ENCODE results near the gene CD209. TPM values are rescaled to one million over a fixed set of nuclear protein-coding genes. Genes with fewer than 3 reads are reported as not detected.
A peak's percentile ranks its signal among the peaks of the same experiment; 100 is the strongest.

Gene CD209
- total and polyA plus RNA-seq, 5 experiments from 2014 or later: 0.11 to 0.26 TPM; not detected in 3

GRCh38 chr19:7710616-7711015 lies 36.7 kb downstream of the CD209 start:
- POLR2A ChIA-PET: interaction anchor here (1.1 to 1.4 kb wide), 2 partner anchors 11 to 30 kb away, joined by 4 read pairs; partner anchors contain the start of gene TRAPPC5

DNA sequence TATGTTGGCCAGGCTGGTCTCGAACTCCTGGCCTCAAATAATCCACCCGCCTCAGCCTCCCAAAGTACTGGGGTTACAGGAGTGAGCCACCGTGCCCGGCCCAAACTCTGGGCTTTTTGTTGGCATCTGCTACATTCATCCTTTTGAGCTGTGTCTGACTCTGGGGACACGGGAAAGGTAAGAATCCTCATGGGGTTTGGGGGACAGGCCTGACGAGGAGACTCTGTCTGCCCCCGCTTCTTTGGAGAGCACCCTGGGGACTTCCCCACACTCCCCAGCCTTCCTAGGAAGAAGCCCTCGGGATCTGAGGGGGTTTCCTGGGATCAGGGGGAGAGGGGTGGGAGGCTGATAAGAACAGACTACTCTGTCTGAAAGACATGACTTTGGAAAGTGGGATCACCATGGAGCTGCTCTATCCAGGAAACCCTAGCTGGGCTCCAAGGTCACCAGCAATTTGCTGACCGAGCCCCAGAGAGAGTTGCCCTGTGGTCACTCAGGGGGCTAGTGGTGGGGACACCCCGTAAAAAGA lies 37.3 kb downstream of the CD209 start:
- DNase-seq (no peak), ATAC-seq (no peak)
- Mint-ChIP-seq H3K36me3 (no peaks in the 10 kb centered on the region), H3K27ac (peak overlapping the region in 5 of 10 donors; percentile 6 to 69 (median 68)), H3K4me1 (peaks cover 19 to 51% (median 48%) of the 10 kb centered on the region in 4 donors), H3K27me3 (no peaks in the 10 kb centered on the region), H3K4me3 (no peak overlapping the region), H3K9me3 (no peaks in the 10 kb centered on the region)
- POLR2A ChIA-PET: interaction anchor here (1.1 to 1.4 kb wide), 2 partner anchors 12 to 29 kb away, joined by 4 read pairs; partner anchors contain the start of gene TRAPPC5

More at GRCh38 chr19:7710616-7711015, 36.7 kb downstream of the CD209 start:
- H3K9me3 Mint-ChIP-seq: no peaks in the 10 kb centered on the region
- H3K4me1 Mint-ChIP-seq: peaks cover 18 to 50% (median 42%) of the 10 kb centered on the region in 4 donors
- no peak for DNase-seq
- ATAC-seq: no peak
- no peak overlapping the region for H3K4me3 Mint-ChIP-seq
- H3K36me3 Mint-ChIP-seq: no peaks in the 10 kb centered on the region
- peak overlapping the region in 7 of 10 donors; percentile 6 to 89 (median 68) for H3K27ac Mint-ChIP-seq
- no peaks in the 10 kb centered on the region for H3K27me3 Mint-ChIP-seq

- POLR2A ChIA-PET: interaction anchor here (0.8 to 2.9 kb wide), 6 partner anchors 8 to 78 kb away, joined by 3 to 29 read pairs (median 7); partner anchors contain the start of genes PET100, RETN, TRAPPC5 and XAB2
- ATAC-seq: no peak
- H3K27me3 Mint-ChIP-seq: no peaks in the 10 kb centered on the region
- H3K4me3 Mint-ChIP-seq: peak overlapping the region; percentile 22 to 91 (median 80)
- peak overlapping the region; percentile 96 to 99 (median 98) for H3K27ac Mint-ChIP-seq
- H3K36me3 Mint-ChIP-seq: no peaks in the 10 kb centered on the region
- no peak for DNase-seq
- H3K9me3 Mint-ChIP-seq: no peaks in the 10 kb centered on the region
- H3K4me1 Mint-ChIP-seq: peaks cover 30 to 77% (median 69%) of the 10 kb centered on the region in 4 donors
These were observed 40.3 kb downstream of the CD209 start for GRCh38 chr19:7706955-7707456.

GRCh38 chr19:7706188-7706954 lies 41.0 kb downstream of the CD209 start:
- Mint-ChIP-seq H3K27ac (peak overlapping the region; percentile 96 to 99 (median 98)), H3K9me3 (no peaks in the 10 kb centered on the region), H3K4me1 (peaks cover 30 to 77% (median 72%) of the 10 kb centered on the region in 4 donors), H3K27me3 (no peaks in the 10 kb centered on the region), H3K36me3 (no peaks in the 10 kb centered on the region), H3K4me3 (peak overlapping the region; percentile 74 to 91 (median 80))
- POLR2A ChIA-PET: interaction anchor here (0.7 to 2.9 kb wide), 13 partner anchors 8 to 352 kb away, joined by 3 to 29 read pairs (median 5); partner anchors contain the start of genes PET100, RETN, TRAPPC5 and XAB2
- DNase-seq (no peak), ATAC-seq (no peak)

GRCh38 chr19:7705387-7706187 lies 41.7 kb downstream of the CD209 start:
- Mint-ChIP-seq H3K27ac (peak overlapping the region; percentile 96 to 99 (median 98)), H3K27me3 (no peaks in the 10 kb centered on the region), H3K9me3 (no peaks in the 10 kb centered on the region), H3K4me1 (peaks cover 28 to 73% (median 70%) of the 10 kb centered on the region in 4 donors), H3K4me3 (peak overlapping the region; percentile 74 to 91 (median 80)), H3K36me3 (no peaks in the 10 kb centered on the region)
- POLR2A ChIA-PET: interaction anchor here (0.6 to 2.9 kb wide), 14 partner anchors 9 to 351 kb away, joined by 3 to 29 read pairs (median 6); partner anchors contain the start of genes SNAPC2 and TRAPPC5
- peak; percentile 48 to 90 (median 77) for DNase-seq
- peak; percentile 95 to 99 for ATAC-seq

DNA sequence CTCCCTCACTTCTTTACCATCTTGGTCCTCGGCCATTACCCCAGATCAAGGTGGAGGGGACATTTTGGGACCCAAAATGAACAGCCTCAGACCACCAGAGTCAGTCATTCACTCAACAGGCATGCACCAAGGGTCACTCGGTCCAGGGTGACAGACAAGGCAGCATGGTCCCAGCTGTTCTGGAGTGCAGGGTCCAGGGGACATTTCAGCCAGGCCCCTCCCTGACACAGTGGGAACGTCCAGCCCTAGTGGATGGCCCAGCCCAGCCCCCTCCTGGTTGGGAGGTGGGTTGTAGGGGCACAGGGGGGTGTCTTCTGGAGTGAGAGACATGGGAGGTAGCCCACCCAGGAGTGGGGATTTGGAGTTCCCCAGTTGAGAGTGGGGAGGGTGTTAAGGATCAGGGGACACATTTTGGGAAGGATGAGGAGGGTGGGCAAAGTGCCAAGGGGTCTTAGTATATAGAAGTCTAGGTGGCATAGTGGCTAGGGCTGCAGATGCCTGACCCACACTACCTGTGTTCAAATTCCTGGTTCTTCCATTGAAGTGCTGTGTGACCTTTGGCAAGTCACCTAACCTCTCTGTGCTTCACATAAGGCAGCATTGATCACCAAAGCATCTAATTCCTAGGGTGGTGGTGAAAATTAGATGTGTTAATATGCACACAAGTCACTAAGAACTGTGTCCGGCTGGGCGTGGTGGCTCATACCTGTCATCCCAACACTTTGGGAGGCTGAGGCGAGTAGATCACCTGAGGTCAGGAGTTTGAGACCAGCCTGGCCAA lies 42.9 kb downstream of the CD209 start:
- peaks cover 25 to 74% (median 69%) of the 10 kb centered on the region in 4 donors for H3K4me1 Mint-ChIP-seq
- H3K4me3 Mint-ChIP-seq: peak overlapping the region in 2 of 10 donors; percentile 9 to 30
- no peaks in the 10 kb centered on the region for H3K27me3 Mint-ChIP-seq
- ATAC-seq (no peak), DNase-seq (no peak)
- H3K36me3 Mint-ChIP-seq: no peaks in the 10 kb centered on the region
- H3K9me3 Mint-ChIP-seq: no peaks in the 10 kb centered on the region
- peak overlapping the region; percentile 75 to 99 (median 98) for H3K27ac Mint-ChIP-seq
- POLR2A ChIA-PET: interaction anchor here (0.7 to 2.9 kb wide), 4 partner anchors 16 to 57 kb away, joined by 3 to 29 read pairs (median 8); partner anchors contain the start of gene TRAPPC5

DNA sequence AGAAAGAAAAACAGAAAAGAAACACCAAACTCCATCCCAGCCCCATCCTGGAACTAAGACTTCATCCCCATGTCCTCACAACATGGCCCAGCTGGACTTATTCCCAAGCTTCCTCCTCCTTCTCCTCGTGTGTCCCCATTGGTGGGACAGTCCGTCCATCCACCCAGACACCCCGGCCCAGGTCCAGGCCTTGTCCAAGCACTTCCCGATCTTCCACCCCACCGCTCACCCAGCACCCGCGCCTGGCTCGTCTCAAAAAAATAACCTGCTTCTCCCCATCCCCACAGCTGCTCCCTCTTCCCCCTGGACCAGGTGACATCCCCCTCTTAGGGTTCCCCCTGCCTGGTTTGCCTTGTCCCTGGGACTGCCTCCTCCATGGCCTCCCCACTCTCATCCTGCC lies 44.0 kb downstream of the CD209 start:
- Mint-ChIP-seq H3K27me3 (peaks cover 0 to 5% (median 0%) of the 10 kb centered on the region in 5 donors), H3K27ac (peak overlapping the region; percentile 28 to 99 (median 83)), H3K36me3 (no peaks in the 10 kb centered on the region), H3K4me1 (peaks cover 30 to 72% (median 68%) of the 10 kb centered on the region in 4 donors), H3K9me3 (no peaks in the 10 kb centered on the region), H3K4me3 (peak overlapping the region in 1 of 10 donors; percentile 74)
- POLR2A ChIA-PET: interaction anchor here (0.6 to 0.8 kb wide), 4 partner anchors 13 to 564 kb away, joined by 3 to 4 read pairs (median 3); no protein-coding TSS in a partner anchor
- ATAC-seq (no peak), DNase-seq (no peak)

DNA sequence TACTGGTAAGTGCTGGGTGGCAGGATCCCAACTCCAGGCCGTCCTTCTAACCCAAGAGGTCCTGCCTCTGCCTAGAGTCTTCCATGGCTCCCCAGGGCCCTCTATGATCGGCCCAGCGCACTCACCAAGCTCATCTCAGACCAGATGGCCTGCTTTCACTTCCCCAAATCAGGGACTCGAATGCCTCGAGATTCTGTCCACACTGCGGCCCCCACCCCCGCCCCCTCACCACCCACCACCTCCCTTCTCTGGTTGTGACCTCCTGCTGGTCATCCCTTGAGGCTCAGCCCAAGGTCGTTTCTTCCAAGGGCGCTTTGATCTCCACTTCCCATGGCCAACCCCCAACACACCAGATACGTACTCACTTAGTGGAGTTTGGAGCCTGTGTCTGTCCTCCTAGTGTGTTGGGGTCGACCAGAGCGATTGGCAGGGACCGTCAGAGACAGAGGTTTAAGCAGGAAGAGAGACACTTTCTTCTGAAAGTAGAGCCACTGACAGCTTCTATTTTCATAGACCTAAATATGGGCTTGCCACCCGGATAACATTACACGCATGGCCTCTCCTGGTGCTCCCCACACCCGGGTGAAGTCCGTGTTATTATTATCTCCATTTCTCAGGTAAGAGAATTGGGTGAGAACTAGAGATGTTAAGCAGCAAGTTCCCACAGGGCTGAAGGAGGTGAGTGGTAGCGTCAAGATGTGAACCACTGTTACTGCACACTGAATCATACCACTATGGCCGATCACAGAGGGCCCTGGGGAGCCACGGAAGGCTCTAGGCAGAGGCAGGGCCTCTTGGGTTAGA lies 45.5 kb downstream of the CD209 start, which contains the start of gene FCER2:
Gene FCER2 (minus strand): TSS at position 478 of the 804 bp plus-strand sequence. CDS start 2,371 bp downstream, outside the sequence.
- ATAC-seq (no peak), DNase-seq (no peak)
- Mint-ChIP-seq H3K4me3 (peak within 1 kb of the TSS in 3 of 10 donors; percentile 26 to 65 (median 48)), H3K9me3 (no peaks in the 10 kb centered on the region), H3K4me1 (peaks cover 27 to 72% (median 60%) of the 10 kb centered on the region in 4 donors), H3K27ac (peak within 1 kb of the TSS; percentile 73 to 98 (median 82)), H3K27me3 (peaks cover 0 to 6% (median 0%) of the 10 kb centered on the region in 5 donors), H3K36me3 (no peaks in the 10 kb centered on the region)
- POLR2A ChIA-PET: interaction anchor here (0.6 to 1.4 kb wide), 3 partner anchors 18 to 791 kb away, joined by 3 to 5 read pairs (median 4); partner anchors contain the start of gene TRAPPC5

- H3K4me1 Mint-ChIP-seq: peaks cover 21 to 68% (median 54%) of the 10 kb centered on the region in 4 donors
- POLR2A ChIA-PET: interaction anchor here (0.6 to 1.4 kb wide), 5 partner anchors 13 to 791 kb away, joined by 3 to 5 read pairs (median 3); partner anchors contain the start of gene TRAPPC5
These were observed 46.2 kb downstream of the CD209 start for GRCh38 chr19:7701049-7701653.

More at GRCh38 chr19:7701049-7701653, 46.2 kb downstream of the CD209 start:
- Mint-ChIP-seq H3K27ac (peak overlapping the region in 3 of 10 donors; percentile 4 to 98 (median 84)), H3K36me3 (no peaks in the 10 kb centered on the region), H3K4me3 (peak overlapping the region in 1 of 10 donors; percentile 65), H3K9me3 (no peaks in the 10 kb centered on the region), H3K27me3 (peaks cover 0 to 6% (median 0%) of the 10 kb centered on the region in 5 donors)
- DNase-seq: no peak
- no peak for ATAC-seq

Data from naive thymus-derived CD8-positive, alpha-beta T cell (primary cell).